DMS 273 (cell line): ENCODE results near the gene NEURL1B.

Experiments used
- DNase-seq: peaks from one replicate; lab custom pipeline; 2025; ENCODE audit not compliant: unreplicated experiment; lab: John Stamatoyannopoulos, UW

NEURL1B gene

DNA sequence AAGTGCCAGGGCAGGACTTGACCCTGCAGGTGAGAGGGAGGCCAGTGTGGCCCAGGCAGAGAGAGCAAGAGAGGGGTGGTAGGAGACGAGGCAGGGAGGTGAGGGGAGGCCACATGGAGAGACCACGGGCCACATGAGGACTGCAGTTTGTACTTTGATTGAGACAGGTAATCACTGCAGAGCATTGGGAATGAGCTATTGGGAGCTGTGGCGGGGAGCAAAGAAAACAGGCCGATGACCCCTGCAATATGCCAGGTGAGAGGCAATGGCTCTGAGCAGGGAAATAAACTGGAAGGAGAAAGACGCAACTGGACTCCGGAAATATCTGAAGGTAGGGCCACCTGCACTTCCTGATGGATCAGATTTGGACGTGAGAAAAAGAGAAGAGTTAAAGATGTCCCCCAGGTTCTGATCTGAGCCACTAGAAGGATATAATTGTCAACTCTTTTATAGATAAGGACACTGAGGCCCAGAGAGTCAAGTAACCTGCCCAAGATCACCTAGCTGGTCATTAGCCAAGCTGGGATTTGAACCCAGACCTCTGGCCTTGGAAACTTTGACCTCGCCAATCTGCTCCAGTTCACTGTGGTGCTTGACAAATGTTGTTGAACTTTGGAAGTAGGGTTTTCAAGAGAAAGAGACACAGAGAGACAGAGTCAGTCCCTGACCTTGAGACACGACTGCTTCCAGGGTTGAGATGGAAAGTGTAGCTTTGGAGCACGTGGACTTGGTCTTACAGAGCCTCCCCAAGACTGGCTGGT lies 87.6 kb downstream of the NEURL1B start:
- no peak for DNase-seq

DNA sequence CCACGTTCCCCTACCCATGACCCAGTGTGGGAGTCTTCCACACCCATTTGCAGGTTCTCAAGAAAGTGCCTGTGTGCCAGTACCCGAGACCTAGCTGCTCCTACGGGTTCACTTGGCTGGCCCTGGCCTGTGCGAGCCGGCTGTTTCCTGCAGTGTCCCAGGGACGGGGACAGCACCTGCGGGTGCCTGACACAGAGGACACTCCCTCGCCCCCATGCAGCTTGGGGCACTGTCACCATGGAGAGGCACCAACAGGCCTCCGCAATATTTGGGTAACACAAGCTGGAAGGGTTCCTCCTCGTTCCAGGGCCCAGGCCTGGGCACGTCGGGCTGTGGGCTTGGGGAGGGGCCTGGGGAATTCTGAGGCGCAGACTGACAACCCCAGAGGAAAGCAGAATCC lies 88.5 kb downstream of the NEURL1B start:
- DNase-seq, result no peak

DNA sequence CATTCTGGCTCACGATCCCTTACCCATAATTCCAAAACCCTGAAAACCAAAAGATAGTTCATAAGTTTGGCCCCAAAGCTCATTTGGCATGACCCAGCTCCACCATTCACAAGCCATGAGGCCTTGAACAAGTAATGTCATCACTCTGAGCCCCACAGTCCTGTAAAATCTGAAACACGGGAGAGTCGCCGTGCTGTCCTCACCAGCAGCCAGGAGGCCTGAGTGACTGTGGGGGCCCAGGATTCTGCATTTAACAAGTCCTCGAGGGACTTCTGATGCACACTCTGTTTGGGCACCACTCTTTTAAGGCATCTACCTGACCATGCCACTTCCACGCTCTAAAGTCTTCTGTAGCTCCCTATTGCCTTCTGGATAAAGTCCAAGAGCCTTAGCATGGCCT lies 89.2 kb downstream of the NEURL1B start:
- no peak for DNase-seq

DNA sequence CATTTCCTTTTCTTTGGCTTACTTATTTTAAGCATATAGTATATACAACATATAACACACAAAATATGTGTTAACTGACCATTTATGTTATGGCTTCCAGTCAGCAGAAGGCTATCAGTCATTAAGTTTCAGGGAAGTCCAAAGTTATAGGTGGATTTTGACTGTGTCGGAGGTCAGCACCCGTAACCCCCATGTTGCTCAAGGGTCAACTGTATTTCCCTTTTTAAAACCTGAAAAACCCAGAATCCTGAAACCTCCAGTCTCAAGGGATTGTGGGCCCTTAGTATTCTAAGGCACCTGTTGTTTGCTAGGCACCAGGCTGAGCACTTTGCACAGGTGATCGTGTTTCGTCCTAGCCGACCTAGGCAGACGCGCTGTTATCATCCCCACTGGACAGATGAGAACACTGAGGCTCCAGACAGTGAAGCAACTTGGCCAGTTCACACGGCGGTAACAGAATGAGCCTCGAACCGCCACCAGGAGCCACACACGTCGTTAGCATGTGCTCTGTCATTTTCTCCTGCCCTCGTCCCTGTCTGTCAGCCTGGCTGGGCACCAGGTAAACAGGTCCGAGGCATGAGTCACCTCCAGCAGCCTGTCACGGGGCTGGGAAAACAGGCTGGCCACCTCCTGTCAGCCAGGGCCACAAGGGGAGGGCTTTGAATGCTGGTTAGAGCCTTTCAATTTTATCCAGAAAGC lies 90.1 kb downstream of the NEURL1B start:
- no peak for DNase-seq

DNA sequence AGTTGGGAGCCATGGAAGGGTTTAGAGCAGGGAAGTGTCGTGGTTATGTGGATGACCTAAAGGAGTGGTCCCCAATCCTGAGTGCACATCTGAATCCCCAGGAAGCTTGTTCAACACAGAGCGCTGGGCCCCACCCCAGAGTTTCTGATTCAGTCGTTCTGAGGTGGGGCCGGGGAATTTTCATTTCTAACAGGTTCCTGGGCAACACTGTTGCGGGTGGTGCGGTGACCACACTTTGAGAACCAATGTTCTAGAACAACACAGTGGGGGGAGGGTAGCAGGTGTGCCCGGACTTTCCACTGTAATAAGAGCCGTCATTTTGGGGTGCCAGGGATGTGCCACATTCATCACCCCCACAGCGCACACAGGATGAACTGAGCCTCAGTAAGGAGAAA lies 90.6 kb downstream of the NEURL1B start:
- DNase-seq, result no peak

DNA sequence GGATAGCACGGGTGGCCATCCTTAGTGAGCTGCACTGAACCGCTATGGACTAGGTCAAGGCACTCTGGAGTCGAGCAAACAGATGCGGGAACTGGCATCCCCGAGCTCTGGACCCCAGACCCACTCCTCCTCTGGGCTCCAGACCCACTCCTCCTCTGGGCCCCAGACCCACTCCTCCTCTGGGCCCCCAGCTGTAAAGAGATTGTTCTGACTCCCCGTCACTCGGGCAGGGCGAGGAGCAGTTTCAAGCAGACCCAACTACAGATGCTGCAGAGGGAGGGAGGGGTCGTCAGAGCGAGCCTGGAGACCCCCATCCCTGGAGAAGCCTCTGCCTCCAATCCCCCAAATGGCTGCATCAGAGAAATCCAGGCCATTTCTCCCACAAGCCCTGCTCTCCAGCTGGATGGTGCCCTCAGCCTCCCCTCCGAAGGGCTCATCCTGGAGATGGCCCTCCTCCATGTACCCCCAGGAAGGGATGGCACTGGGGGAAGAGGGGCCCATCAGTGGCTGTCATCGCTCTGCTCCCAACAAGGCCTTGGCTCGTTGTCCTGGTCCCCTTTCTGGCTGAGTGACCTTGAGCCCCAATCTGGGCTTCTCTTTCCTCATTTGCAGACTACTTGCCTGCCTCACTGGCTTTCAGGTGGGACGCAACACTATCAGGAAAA lies 91.3 kb downstream of the NEURL1B start:
- no peak for DNase-seq

DNA sequence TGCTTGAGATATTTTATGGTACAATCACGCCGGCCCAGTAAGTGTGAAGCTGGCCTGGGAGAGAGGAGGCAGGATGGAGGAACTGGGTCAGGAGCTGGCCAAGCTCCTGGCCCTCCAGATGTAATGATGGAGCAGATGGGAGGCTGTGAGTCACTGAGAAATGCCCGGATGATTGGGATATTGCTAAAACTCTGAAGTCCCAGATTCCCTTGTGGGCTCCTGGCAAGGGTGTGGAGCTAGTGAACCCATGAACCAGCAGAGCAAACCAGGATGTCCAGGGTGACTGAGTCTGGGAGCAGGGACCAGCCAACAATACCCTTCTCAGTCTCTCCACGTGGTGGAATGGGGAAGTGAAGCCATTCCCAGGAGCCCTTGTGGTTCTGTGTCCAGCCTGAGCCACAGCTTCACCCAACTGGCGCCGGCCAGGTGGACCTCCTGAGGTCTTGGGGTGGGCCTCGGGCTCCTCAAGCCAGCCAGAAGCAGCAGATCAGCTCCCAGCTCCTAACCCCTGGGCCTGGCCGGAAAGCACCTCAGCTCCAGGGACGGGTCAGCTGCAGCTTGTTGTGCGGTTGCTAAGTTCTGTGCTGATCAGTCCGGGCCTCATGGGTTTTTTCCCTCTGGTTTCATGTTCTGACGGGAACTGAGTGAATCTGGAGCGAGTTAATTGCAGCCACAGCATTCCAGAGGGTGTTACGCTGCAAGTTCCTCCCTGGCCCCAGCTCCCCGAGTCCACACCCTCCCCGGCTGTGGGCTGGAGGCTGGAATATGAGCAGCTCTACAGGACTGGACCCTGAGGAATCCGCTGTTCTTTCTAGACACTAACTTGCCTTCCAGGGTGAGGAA lies 92.3 kb downstream of the NEURL1B start:
- DNase-seq, result peak; percentile 54

DNA sequence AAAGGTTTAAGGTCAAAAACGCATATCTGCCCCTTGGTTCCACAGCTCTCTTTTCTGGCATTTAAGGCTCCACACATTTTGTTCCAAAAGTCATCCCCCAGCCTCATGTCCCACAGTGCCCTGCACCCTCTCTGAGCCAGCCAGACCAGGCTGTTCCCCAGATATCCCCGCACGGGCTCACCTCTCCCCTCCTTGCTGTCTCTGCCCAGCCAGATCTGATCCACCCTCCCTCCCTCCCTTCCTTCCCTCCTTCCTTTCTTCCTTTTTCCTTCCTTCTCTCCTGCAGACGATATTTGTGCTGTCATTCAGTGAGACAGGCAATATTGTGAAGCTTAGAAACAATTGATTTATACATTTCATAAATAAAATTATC lies 92.9 kb downstream of the NEURL1B start:
- no peak for DNase-seq

DNA sequence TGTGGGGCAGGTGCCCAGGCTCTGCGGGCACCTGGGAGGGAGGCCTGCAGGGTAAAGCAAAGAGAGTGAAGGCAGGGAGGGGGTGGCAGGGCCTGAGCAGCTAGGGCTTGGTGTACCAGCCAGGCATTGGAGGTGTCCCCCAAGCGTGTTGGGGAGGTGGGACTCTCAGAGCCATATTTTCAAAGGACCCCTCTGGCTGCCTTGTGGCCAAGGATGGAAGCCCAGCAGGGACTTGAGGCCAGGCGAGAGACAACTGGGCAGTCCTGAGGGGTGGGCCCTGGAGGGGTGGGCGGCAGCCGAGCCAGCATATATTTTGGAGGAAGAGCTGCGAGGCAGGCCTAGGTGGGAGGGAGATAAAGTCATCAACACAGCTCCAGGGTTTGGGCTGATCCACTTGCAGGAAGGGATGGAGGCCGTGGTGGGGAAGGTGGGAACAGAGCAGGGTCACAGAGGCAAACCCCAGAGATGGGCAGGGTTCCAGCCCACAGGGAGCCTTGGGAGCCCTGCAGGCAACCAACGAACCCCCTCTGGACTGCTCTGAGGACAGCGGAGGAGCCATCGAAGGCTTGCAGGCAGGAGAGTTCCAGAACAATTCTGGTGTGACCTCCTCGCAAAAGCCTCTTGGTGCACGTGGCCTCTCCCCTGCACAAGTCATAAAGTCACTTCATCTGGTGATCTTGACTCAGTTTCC lies 94.2 kb downstream of the NEURL1B start:
- DNase-seq, result no peak

DNA sequence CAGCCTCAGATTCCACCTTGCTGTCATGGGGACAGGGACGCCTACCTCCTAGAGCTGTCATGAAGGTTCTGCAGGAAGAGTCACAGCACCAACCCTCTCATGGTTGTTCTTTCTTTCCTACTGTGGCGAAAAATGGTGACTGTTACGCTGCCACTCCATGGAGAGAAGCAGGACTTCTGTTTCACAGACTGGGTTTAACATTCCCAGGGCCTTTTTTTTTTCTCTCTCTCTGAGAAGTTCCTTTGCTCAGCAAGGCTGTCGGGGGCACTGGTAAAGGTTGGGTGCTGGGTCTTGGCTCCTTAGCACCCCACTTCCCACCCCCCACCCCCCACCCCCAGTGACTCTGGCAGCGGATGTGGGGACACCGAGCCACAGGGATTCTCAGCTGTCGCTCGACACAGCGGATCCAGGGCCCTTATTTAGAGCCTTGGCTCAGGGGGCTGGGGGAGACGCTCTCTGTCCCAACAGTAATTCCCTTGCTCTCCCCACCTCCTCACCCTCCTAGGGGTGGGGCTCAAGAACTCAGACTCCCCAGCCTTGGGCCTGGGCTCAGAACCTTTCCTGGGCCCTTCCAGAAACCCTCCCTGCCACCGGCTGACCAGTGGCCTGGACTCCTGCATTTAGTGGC lies 95.6 kb downstream of the NEURL1B start:
- DNase-seq, result no peak

DNA sequence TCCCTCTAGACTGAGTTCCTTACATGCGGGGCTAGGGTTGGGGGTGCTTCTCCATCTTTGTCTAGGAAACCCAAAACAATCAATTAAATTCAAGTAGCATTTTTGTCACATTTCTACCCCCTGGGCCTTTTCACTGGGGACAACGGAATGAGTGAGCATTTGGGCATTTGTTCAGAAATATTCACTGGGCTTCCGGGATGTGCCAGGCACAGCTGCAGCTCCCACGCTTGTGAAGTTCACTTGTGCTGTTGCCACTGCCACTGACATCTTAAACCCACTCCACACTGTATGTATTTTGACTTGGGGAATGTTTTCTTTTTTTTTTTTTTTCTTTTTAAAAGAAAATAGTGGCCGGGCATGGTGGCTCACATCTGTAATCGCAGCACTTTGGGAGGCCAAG lies 98.3 kb downstream of the NEURL1B start:
- no peak for DNase-seq

DNA sequence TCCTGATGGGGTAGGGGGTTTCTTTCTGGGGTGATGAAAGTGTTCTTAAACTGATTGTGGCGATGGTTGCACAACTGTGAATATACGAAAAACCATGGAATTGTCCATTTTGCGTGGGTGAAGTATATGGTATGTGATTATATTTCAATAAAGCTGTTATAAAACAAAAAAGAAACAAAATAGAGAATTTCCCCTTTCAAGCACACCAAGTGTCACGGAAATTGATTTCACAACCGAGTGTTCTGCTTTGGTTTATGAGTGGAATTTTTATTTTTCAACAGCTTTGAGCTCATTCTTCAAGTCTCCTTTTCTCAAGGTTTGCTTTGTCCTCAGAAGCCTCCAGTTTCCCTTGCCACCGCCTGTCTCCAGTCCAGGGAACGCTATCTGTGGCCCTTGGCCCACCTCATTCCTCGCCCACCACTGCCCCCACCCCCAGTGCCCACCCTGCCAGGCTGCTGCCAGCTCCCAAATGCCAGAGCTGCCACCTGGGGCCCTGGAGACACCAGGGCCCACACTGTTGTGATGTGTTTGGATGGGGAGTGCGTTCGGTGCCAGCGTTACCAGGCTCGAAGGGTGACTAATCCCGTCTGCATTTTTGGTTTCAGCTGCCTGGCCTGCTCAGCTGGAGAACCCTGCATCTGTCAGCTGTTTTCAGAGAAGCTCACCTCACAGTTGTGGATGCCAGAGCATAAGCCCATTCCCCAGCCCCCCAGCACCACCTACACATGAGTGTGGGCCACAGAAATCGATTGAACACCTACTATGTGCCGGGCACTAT lies 99.6 kb downstream of the NEURL1B start:
- DNase-seq, result peak; percentile 40
